HL-60/S4 treated with retinoic acid at 250 ng/mL for 4 days and 3 days (cell line): ENCODE results near the gene ADARB1.

Experiments used
- in situ Hi-C: fragments of 300-500 bp; cut with MboI; formaldehyde crosslinking; loops from 2 replicates; pipeline ENCODE4 v1.7.0; 2022; ENCODE audit warnings: low sequenced_read_pairs

The ADARB1 gene

GRCh38 chr21:45037986-45038385, 36.4 kb upstream of the ADARB1 start:
- in situ Hi-C loops, result no loop called here

- in situ Hi-C loops, result no loop called here
Measured at GRCh38 chr21:45039317-45040156, 34.8 kb upstream of the ADARB1 start.

DNA sequence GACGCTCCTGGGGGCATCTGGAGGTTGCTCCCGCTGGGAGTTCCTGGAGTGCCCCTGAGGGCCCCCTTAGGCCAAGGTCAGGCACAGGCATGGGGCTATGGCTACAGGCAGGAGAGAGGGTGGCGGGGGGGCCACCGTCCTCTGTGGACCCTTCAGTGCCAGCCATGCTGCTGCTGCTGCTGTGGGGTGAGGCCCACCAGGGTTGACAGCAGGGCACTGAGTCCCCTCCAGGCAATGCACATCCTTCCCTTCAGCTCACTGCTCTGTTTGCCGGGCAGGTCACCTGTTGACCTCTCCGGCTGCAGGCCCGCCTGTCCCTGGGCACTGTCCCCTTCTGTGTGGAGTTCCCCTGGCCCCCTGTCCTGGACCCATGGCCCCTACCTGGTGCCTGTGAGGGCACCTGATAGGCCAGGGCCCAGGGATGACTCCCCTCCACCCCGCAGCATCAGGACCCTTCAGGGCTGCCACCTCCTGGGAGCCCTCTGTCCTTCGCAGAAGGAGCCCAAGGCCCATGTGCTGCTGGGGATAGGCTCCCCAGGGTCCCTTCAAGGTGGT, 34.1 kb upstream of the ADARB1 start:
- in situ Hi-C loops, result no loop called here

DNA sequence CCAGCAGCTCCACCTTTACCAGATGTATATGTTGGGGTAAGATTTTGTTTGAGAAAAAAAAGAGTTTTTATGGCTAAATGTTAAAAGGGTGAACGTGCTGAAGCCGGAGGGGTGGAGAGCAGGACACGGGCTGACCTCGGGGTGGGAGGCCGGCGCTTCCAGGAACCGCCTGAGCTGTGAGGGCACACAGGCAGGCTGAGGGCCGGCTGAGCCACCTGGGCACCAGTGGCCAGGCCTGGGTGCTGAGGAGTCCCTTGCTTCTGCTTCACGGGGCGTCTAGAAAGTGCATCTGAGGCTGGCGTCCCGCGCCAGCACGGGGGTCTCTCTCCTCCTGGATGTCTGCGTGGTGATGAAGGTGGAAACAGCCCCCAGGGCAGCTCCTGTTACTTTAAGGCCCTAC, 33.6 kb upstream of the ADARB1 start:
- in situ Hi-C loops, result no loop called here

DNA sequence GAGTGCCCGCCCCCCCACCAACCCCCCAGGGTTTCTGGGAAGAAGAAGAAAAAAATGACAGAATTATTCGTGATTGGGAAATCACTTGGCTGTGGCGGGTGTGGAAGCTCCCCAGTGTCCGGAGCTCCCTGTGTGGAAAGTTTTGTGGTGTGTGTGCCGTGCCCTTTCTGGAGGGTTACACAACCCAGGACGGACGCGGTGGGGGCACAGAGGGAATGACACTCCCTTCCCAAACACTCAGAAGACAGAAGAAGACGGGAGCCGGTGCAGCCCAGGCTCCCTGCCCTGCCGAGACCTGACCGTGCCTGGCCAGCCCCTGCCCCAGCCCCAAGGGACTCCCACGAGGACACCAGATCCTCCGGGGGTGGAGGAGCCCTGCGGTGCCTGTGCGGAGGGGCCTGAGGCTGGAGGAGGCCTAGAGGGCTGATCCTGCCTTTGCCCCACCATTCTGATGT, 33.0 kb upstream of the ADARB1 start:
- in situ Hi-C loops, result no loop called here

- in situ Hi-C loops, result no loop called here
Measured at GRCh38 chr21:45041984-45042663, 32.3 kb upstream of the ADARB1 start.

DNA sequence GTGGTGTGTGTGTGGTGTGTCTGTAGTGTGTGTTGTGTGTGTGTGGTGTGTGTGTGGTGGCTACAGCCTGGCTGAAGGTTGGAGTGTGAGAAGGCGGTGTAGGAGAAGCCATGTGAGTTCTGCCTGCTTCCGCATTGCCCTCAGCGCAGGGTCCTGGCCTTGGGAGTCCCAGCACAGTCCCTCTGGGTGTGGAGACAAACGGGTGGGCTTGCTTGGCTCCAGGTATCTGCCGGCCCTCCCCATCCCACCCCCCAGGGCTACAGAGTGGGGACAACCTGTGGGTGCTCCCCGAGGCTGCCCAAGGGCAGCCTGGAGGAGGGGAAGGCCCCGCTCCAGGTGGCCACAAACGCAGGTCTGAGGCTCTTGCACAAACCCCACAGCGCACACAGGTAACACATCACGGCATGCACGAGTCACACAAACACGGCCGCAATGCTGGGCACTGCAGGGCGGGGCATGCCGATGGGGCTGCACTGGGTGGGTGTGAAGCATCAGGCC, 31.7 kb upstream of the ADARB1 start:
- in situ Hi-C loops, result no loop called here

DNA sequence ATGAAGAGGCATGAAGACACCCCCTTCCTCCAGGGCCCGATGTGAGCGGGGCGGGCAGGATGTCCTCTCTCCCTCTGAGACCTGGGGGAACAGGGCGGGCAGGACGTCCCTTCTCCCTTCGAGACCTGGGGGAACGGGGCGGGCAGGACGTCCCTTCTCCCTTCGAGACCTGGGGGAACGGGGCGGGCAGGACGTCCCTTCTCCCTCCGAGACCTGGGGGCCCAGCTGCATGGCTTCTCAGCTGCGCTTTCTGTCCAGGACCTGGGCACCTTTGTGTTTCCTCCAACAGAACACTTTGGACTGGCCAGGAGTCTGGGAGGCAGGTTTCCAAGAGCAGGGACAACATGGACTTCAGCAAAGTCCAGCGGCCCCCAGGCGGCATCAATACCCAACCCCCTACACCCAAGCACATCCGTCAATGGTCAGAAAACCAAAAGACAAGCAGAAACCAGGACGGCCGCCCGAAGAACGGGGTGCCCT, 30.8 kb upstream of the ADARB1 start:
- in situ Hi-C loops, result no loop called here

GRCh38 chr21:45045481-45045880, 28.9 kb upstream of the ADARB1 start:
- in situ Hi-C loops, result no loop called here

DNA sequence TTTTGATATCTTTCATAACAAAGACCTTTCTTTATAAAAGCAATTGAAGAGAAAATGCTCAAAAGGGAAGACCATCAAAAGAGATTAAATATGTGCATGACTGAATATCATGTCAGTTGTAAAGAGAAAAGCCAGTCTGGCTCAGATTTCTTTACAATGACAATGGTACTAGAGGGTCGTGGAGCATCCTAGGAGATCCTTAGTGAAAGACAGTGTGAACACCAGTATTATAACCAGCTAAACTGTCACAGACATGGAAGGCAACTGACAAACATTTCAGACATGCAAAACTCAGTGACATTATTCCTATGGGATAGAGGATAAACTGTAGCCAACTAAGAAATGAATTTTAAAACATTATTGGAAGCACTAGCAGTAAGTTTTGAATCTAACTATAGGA, 27.1 kb upstream of the ADARB1 start:
- in situ Hi-C loops, result no loop called here

GRCh38 chr21:45048026-45048698, 26.2 kb upstream of the ADARB1 start:
- in situ Hi-C loops, result no loop called here

DNA sequence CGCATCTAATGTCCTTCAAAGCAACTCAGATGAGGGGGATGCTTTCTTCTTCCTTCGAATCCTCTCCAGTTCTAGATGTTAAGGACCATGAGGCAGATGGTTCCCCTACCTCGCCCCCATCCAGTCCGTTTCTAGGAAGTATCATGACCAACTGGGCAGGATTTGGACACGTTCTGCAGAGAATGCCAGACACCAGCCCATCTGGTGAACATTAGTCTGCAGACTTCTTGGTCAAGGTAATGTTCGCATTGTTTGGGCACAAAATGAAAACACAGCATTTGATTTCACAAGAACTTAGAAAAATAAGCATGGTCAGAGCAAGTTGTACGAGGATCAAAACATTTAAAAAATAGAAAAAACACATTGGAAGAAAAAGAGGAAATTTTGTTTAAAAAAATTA, 25.4 kb upstream of the ADARB1 start:
- in situ Hi-C loops, result no loop called here

DNA sequence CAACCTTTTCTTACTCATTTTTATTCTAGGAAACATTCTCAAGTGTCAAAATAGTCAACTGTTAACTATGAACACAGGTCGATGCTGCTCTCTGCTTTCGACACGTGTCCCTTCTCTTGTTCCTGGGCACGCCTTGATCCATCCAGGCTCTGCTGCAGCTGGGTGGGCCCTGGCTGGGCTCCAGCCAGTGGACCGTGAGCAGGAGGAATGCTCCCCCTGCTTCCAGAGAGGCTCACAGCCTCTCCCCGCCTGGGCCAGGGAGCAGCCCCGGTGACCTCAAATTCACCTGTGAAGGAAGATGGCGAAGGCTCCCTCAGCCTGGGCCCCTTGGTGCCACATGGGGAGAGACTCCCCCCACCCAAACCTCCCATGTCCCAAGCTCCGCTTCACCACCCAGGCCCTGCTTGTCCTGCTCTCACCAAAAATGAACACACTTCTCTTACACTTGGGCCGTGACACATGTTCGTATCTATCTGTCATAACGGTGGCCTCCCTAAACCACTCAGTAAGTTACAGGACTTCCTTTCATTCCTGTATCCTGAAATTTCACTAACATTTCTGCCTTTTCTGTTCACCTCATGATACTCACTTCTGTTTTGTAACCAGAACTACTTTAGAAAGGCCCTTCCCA, 24.6 kb upstream of the ADARB1 start:
- in situ Hi-C loops, result no loop called here

- in situ Hi-C loops, result no loop called here
Measured at GRCh38 chr21:45050345-45050796, 24.0 kb upstream of the ADARB1 start.

GRCh38 chr21:45050797-45051489, 23.4 kb upstream of the ADARB1 start:
- in situ Hi-C loops, result no loop called here

DNA sequence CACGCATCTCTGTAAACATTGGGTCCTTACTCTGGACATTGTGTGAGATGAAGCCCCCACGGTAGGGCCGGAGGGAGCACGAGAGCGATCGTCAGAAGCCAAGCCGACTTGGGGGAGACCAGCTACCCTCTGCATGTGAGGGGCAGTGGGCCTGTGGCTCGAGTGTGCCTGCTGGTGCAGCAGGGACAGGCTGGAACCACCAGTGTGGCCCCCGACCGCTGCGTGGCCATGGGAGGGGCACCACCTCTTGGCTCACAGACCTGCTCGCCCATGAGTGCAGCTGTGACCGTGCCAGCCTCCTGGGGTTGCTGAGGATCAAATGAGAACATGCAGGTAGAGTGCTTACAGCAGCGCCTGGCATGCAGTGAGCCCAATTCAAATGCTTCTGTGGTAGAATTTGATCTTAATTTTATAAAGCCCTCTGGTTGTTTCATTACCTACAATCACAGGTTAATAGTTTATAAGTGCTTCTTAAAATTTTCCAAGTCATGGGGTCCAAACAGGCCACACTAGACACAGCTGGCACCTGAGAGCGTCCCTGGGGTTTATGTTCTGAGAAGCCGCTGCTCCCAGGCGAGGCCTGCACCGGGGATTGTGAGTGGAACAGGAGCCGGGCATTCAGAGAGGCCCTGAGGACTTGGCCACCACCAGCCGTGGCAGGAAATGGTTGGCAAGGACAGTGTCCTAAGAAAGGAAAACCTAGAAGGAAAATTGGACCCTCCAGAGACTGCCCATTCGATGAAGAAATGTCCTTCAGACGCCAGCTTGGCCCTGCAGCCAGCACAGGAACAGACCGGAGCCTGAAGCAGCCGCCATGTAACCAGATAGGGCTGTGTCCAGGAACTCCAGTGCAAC, 22.6 kb upstream of the ADARB1 start:
- in situ Hi-C loops, result no loop called here

DNA sequence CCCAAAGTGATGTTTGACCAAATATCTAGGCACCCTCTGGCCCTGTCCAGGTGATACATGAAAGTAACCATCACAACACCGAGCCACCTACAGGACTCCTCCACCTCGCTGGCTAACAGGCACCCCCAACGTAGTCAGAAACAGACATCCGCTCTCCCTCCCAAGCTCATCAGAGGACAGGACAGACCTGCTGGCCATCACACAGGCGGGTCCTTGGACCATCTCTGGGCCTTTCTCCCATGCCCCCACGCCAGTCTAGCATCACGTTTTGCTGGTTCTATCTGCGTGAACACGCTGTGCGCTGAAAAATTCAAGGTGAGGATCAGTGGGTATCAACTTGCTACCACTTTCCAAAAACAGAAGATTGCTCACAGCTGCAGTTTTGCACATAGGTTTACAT, 21.4 kb upstream of the ADARB1 start:
- in situ Hi-C loops, result no loop called here

- in situ Hi-C loops, result no loop called here
Measured at GRCh38 chr21:45053561-45054226, 20.7 kb upstream of the ADARB1 start.
